Stimulated activated naive B cell treated with anti-CD40 and anti-IgM and Interleukin-4, amounts not matched to agents 10 μg/mL and 1 μg/mL and 100 μg/mL, for 72 hours (primary cell): ENCODE measurements around the gene UBASH3B.

Experiments used
- ATAC-seq, 2 donors: fragments of 150-1000 bp; cut with Tn5 transposase; replicated peaks; 2 replicates each; pipeline ENCODE4 v1.10.0; 2021; ENCODE audit warnings: moderate library complexity in 1 of 2
- DNase-seq: peaks from one replicate; pipeline ENCODE4 v3.0.0; 2021
- H3K27ac Mint-ChIP-seq: one replicate; pipeline ENCODE4 v1.8.0; 2022; ENCODE audit warnings: mild to moderate bottlenecking, mixed read lengths
- H3K27me3 Mint-ChIP-seq, 2 donors: one replicate each; pipeline ENCODE4 v1.8.0; 2022; ENCODE audit warnings: mixed read lengths in 2 of 2
- H3K36me3 Mint-ChIP-seq, 2 donors: one replicate each; pipeline ENCODE4 v1.8.0; 2022; ENCODE audit warnings: mixed read lengths in 2 of 2, mild to moderate bottlenecking in 1 of 2
- H3K4me1 Mint-ChIP-seq, 2 donors: one replicate each; pipeline ENCODE4 v1.8.0; 2022; ENCODE audit warnings: mixed read lengths in 2 of 2, mild to moderate bottlenecking in 1 of 2
- H3K4me3 Mint-ChIP-seq, 2 donors: one replicate each; pipeline ENCODE4 v1.8.0; 2022; ENCODE audit warnings: mild to moderate bottlenecking in 2 of 2, mixed read lengths in 2 of 2, moderate library complexity in 1 of 2
- H3K9me3 Mint-ChIP-seq, 2 donors: one replicate each; pipeline ENCODE4 v1.8.0; 2022; ENCODE audit warnings: mixed read lengths in 2 of 2, mild to moderate bottlenecking in 1 of 2

The UBASH3B gene

GRCh38 chr11:122714484-122714883 lies 59.0 kb downstream of the UBASH3B start:
- H3K36me3 Mint-ChIP-seq, result peaks cover 7 to 10% of the 10 kb centered on the region in 2 donors
- no peaks in the 10 kb centered on the region for H3K27me3 Mint-ChIP-seq
- H3K4me1 Mint-ChIP-seq, result peaks cover 49 to 89% of the 10 kb centered on the region in 2 donors
- DNase-seq (no peak), ATAC-seq (peak in 1 of 2 donors; percentile 4)
- peak overlapping the region in 1 of 2 donors; percentile 10 for H3K4me3 Mint-ChIP-seq
- peak overlapping the region; percentile 86 for H3K27ac Mint-ChIP-seq
- no peaks in the 10 kb centered on the region for H3K9me3 Mint-ChIP-seq

DNA sequence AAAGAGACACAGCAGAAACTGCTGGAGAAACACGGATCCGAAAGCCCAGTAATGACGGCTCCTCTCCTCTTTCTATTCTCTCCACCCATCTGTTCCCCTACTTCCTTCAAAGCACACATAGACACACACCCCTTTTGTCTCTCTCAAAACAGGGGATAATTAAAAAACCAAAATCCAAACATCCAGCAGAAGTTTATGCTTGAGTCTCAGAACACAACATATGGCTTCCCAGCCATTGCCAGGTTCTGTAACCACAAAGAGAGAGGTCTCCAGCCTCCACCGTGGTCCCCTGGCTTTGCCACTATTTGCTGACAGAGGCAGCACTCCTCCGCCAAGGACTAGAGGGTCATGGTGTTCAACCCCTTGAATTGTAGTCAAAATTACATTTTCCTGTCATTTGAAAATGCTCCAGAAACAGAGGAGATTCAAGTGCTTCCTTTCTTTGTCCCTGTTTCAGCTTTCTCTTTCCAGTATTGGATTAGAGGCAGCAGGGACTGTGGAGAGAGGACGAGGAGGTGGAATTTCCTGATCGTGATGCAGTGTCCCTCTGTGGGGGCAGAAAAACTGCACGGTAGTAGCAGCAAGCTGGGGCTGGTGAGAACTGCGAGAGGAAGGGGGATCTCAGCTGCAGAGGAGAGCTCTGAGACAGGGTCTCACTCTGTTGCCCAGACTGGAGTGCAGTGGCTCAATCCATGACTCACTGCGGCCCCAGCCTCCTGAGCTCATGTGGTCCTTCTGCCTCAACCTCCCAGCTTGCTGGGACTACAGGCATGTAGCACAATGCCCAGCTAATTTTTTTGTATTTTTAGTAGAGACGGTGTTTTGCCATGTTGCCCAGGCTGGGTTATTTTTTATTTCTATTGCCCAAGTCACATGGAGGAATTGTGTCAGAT lies 60.3 kb downstream of the UBASH3B start:
- ATAC-seq (no peak), DNase-seq (no peak)
- Mint-ChIP-seq H3K9me3 (no peaks in the 10 kb centered on the region), H3K27ac (peak overlapping the region; percentile 83), H3K4me3 (no peak overlapping the region), H3K36me3 (peaks cover 12 to 16% of the 10 kb centered on the region in 2 donors), H3K27me3 (peaks cover 0 to 10% of the 10 kb centered on the region in 2 donors), H3K4me1 (peaks cover 62 to 92% of the 10 kb centered on the region in 2 donors)

- Mint-ChIP-seq H3K27ac (peak overlapping the region; percentile 92), H3K27me3 (peaks cover 0 to 10% of the 10 kb centered on the region in 2 donors), H3K36me3 (peaks cover 6 to 16% of the 10 kb centered on the region in 2 donors), H3K4me3 (peak overlapping the region; percentile 53 to 67), H3K9me3 (no peaks in the 10 kb centered on the region), H3K4me1 (peaks cover 64 to 94% of the 10 kb centered on the region in 2 donors)
- peak; percentile 88 for ATAC-seq
- peak; percentile 87 for DNase-seq
Observed at GRCh38 chr11:122717264-122717867, 61.8 kb downstream of the UBASH3B start.

GRCh38 chr11:122720107-122720881 lies 64.8 kb downstream of the UBASH3B start:
- H3K27me3 Mint-ChIP-seq, result peaks cover 0 to 21% of the 10 kb centered on the region in 2 donors
- no peaks in the 10 kb centered on the region for H3K9me3 Mint-ChIP-seq
- H3K4me3 Mint-ChIP-seq, result no peak overlapping the region
- H3K4me1 Mint-ChIP-seq, result peaks cover 65 to 94% of the 10 kb centered on the region in 2 donors
- peaks cover 5 to 19% of the 10 kb centered on the region in 2 donors for H3K36me3 Mint-ChIP-seq
- DNase-seq (no peak), ATAC-seq (no peak)
- H3K27ac Mint-ChIP-seq, result peak overlapping the region; percentile 15

- H3K4me3 Mint-ChIP-seq, result no peak overlapping the region
- DNase-seq (no peak), ATAC-seq (no peak)
- peaks cover 57 to 94% of the 10 kb centered on the region in 2 donors for H3K4me1 Mint-ChIP-seq
- peaks cover 4 to 19% of the 10 kb centered on the region in 2 donors for H3K36me3 Mint-ChIP-seq
- no peak overlapping the region for H3K27ac Mint-ChIP-seq
- peaks cover 0 to 21% of the 10 kb centered on the region in 2 donors for H3K27me3 Mint-ChIP-seq
- H3K9me3 Mint-ChIP-seq, result no peaks in the 10 kb centered on the region
Observed at GRCh38 chr11:122721201-122721963, 65.9 kb downstream of the UBASH3B start.

- Mint-ChIP-seq H3K27me3 (peaks cover 0 to 21% of the 10 kb centered on the region in 2 donors), H3K4me1 (peaks cover 54 to 94% of the 10 kb centered on the region in 2 donors), H3K27ac (peak overlapping the region; percentile 37), H3K4me3 (no peak overlapping the region), H3K36me3 (peaks cover 4 to 19% of the 10 kb centered on the region in 2 donors), H3K9me3 (no peaks in the 10 kb centered on the region)
- DNase-seq, result no peak
- no peak for ATAC-seq
Observed at GRCh38 chr11:122721964-122722266, 66.4 kb downstream of the UBASH3B start.

- peaks cover 7 to 19% of the 10 kb centered on the region in 2 donors for H3K36me3 Mint-ChIP-seq
- H3K9me3 Mint-ChIP-seq, result no peaks in the 10 kb centered on the region
- H3K27ac Mint-ChIP-seq, result no peak overlapping the region
- DNase-seq (no peak), ATAC-seq (no peak)
- H3K4me1 Mint-ChIP-seq, result peaks cover 57 to 94% of the 10 kb centered on the region in 2 donors
- no peak overlapping the region for H3K4me3 Mint-ChIP-seq
- H3K27me3 Mint-ChIP-seq, result peaks cover 0 to 21% of the 10 kb centered on the region in 2 donors
Observed at GRCh38 chr11:122723106-122723505, 67.6 kb downstream of the UBASH3B start.

DNA sequence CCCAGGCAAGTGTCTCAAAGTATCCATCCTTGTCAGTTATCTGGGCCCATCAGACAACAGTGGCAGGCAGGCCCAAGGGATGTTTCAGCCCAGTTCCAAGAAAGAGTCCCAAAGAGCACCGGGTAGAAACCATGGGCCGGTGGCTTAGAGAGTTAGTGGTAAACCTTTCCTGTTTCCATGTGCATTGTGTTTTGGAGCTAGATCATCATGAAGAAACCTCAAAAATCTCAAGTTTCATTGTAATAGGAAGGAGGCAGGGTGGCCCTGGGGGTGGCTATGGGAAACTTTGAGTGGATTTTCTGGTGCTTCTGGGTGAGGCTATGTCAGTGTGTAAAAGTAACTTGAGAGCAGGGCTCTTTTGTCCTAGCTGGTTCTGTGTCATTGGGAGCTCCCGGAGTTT lies 68.1 kb downstream of the UBASH3B start:
- peak overlapping the region; percentile 9 for H3K27ac Mint-ChIP-seq
- peaks cover 7 to 21% of the 10 kb centered on the region in 2 donors for H3K36me3 Mint-ChIP-seq
- ATAC-seq, result peak; percentile 28 to 48
- H3K4me1 Mint-ChIP-seq, result peaks cover 58 to 94% of the 10 kb centered on the region in 2 donors
- peak overlapping the region in 1 of 2 donors; percentile 27 for H3K4me3 Mint-ChIP-seq
- H3K27me3 Mint-ChIP-seq, result peaks cover 0 to 21% of the 10 kb centered on the region in 2 donors
- no peaks in the 10 kb centered on the region for H3K9me3 Mint-ChIP-seq
- DNase-seq, result no peak

DNA sequence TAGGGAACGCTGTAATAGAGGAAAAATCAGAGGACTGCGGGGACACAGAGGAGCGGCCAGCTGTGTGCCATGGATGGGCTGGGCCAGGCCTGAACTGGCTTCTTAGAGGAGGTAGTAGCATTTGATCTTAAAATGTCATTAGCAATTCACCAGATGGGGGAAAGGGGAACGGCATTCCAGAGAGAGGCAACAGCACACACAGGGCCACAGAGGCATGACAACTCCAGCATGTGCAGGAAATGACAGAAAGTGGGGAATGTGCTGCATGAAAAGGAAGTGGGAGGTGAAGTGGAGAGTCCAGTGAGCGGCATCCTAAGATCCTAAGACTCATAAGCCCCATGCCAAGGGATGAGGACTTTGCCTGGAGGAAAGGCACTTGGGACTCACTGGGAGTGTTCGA lies 69.0 kb downstream of the UBASH3B start:
- DNase-seq, result no peak
- Mint-ChIP-seq H3K36me3 (peaks cover 7 to 28% of the 10 kb centered on the region in 2 donors), H3K9me3 (no peaks in the 10 kb centered on the region), H3K4me1 (peaks cover 62 to 94% of the 10 kb centered on the region in 2 donors), H3K27ac (no peak overlapping the region), H3K4me3 (peak overlapping the region in 1 of 2 donors; percentile 0), H3K27me3 (peaks cover 0 to 21% of the 10 kb centered on the region in 2 donors)
- no peak for ATAC-seq

GRCh38 chr11:122726028-122726427 lies 70.5 kb downstream of the UBASH3B start:
- H3K9me3 Mint-ChIP-seq, result no peaks in the 10 kb centered on the region
- DNase-seq, result no peak
- H3K27ac Mint-ChIP-seq, result peak overlapping the region; percentile 51
- peak; percentile 51 to 62 for ATAC-seq
- H3K4me1 Mint-ChIP-seq, result peaks cover 49 to 85% of the 10 kb centered on the region in 2 donors
- peaks cover 8 to 22% of the 10 kb centered on the region in 2 donors for H3K36me3 Mint-ChIP-seq
- peaks cover 0 to 11% of the 10 kb centered on the region in 2 donors for H3K27me3 Mint-ChIP-seq
- peak overlapping the region; percentile 25 to 51 for H3K4me3 Mint-ChIP-seq

GRCh38 chr11:122727101-122727929 lies 71.8 kb downstream of the UBASH3B start:
- peak overlapping the region; percentile 81 for H3K4me3 Mint-ChIP-seq
- H3K27me3 Mint-ChIP-seq, result peaks cover 0 to 11% of the 10 kb centered on the region in 2 donors
- no peaks in the 10 kb centered on the region for H3K9me3 Mint-ChIP-seq
- DNase-seq (no peak), ATAC-seq (peak; percentile 48 to 60)
- peak overlapping the region; percentile 86 for H3K27ac Mint-ChIP-seq
- H3K36me3 Mint-ChIP-seq, result peaks cover 8 to 26% of the 10 kb centered on the region in 2 donors
- H3K4me1 Mint-ChIP-seq, result peaks cover 43 to 86% of the 10 kb centered on the region in 2 donors

DNA sequence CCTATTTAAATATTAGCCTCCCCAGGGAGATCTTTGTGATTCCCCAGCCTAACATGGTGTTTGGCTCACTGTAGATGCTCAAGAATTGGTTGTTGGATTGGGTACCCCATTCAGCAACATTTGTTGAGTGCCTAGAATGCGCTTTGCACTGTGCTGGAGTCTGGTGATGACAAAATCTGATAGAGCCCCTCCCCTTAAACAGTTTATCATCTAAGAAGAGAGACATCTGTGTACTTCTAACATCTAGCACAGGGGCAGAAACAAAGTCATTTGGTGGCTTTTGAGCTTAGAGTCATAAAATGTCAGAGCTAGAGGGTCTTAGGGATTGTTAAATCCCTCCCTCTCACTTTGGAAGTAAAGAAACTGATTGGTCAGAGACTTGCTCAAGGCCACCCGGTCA lies 73.0 kb downstream of the UBASH3B start:
- peak; percentile 31 to 33 for ATAC-seq
- Mint-ChIP-seq H3K27me3 (peaks cover 0 to 8% of the 10 kb centered on the region in 2 donors), H3K27ac (no peak overlapping the region), H3K4me1 (peaks cover 44 to 84% of the 10 kb centered on the region in 2 donors), H3K36me3 (peaks cover 10 to 28% of the 10 kb centered on the region in 2 donors), H3K4me3 (no peak overlapping the region), H3K9me3 (no peaks in the 10 kb centered on the region)
- no peak for DNase-seq

GRCh38 chr11:122729139-122729538 lies 73.6 kb downstream of the UBASH3B start:
- H3K9me3 Mint-ChIP-seq, result no peaks in the 10 kb centered on the region
- H3K36me3 Mint-ChIP-seq, result peaks cover 9 to 27% of the 10 kb centered on the region in 2 donors
- peaks cover 0 to 5% of the 10 kb centered on the region in 2 donors for H3K27me3 Mint-ChIP-seq
- no peak for ATAC-seq
- DNase-seq, result no peak
- peaks cover 40 to 82% of the 10 kb centered on the region in 2 donors for H3K4me1 Mint-ChIP-seq
- H3K27ac Mint-ChIP-seq, result peak overlapping the region; percentile 33
- no peak overlapping the region for H3K4me3 Mint-ChIP-seq
